ENCODE measurements around the gene CENPF.

CENPF gene

GRCh38 chr1:214623430-214623829 lies 20.4 kb downstream of the CENPF start:
- DNase-seq (ENCODE audit: low read depth) = no peak

DNA sequence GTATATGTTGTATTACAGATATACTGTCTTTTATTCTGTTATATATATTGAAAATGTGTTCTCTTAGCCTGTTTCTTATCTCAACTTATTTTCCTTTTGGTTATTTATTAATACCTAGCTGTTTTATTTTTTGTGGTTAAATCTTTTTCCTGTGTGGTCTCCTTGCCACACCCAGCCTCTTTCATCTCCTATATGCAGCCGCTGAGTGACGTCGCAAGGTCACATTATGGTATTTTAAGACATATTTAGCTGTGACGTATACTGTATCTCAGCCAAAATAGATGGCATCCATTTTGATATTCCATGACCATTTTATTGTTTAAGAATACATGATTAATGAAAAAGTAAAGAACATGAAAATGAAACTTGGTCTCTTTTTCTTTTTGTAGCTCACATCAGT lies 29.1 kb downstream of the CENPF start:
- DNase-seq (ENCODE audit: low read depth) = no peak

DNA sequence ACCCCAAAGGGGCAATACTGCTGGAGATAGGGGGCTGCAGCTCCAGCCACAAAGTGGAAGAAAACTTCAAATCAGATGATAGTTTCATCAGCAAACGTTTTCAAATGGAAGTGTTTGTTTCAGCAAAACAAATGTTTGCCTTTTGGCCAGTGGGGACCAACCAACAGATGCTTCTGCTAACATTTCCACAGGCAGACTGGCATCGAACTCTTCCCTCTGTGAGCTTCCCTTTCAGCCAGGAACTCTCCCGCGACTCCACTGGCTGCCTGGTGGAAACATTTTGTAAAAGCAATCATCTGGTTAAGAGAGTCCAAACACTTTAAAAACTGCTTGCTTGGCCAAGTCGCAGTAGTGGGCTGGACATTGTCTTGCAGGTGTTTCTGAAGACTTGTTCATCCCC lies 30.7 kb downstream of the CENPF start:
- DNase-seq (ENCODE audit: low read depth) = no peak

DNA sequence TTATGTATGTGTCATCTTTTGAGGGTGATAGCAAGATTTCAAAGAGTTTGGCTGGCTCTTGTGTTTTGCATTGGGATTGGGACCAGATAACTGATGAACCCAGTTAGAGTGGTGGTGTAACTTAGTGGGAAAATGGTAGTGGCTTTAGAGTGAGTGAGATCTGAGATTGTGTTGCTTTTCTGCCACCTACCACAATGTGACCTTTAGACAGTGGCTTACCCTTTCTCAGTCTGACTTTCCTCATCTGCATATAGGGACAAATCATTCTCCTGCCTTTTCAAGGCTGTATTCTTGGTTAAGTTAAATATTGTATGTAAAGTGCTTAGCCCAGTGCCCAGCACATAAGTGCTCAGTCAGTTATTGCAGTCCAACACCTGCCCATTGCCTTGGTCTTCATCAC lies 31.3 kb downstream of the CENPF start:
- DNase-seq (ENCODE audit: low read depth) = no peak

GRCh38 chr1:214635086-214635485 lies 32.1 kb downstream of the CENPF start:
- no peak for DNase-seq (ENCODE audit: low read depth)

DNA sequence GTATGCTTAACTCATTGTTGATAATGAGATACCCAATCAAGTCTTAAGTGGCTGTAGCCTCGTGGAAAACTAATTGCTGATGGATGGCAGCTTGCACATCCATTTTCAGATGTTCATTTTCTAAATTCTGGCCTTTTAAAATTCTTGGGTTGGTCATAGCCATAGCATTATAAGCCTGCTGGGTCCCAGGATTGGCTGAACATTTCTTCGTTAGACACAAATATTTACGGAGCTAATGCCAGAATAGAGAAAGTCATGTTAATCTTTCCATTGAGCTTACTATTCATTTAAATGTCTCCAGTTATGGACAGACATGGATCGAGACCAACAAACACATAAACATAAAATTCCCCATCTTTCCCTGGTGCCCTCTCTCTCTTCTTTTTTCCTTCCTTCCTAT lies 32.5 kb downstream of the CENPF start:
- no peak for DNase-seq (ENCODE audit: low read depth)

GRCh38 chr1:214636436-214636835 lies 33.4 kb downstream of the CENPF start:
- DNase-seq (ENCODE audit: low read depth) = no peak

GRCh38 chr1:214637125-214637524 lies 34.1 kb downstream of the CENPF start:
- DNase-seq (ENCODE audit: low read depth) = no peak

GRCh38 chr1:214637722-214638458 lies 34.9 kb downstream of the CENPF start:
- DNase-seq (ENCODE audit: low read depth) = no peak

DNA sequence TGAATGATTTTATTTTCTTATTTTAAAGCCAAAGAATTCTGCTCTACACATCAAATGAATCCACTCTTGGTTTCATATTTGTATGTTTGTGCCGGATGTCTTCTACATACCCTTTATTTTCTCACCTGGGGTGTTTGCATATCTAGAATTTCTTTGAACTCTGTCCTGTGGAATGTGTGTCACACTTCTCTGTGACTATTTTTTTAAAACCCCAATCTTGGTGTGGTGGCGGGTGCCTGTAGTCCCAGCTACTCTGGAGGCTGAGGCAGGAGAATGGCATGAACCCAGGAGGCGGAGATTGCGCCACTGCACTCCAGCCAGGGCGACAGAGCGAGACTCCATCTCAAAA lies 35.4 kb downstream of the CENPF start:
- DNase-seq (ENCODE audit: low read depth) = no peak

- no peak for DNase-seq (ENCODE audit: low read depth)
Measured at GRCh38 chr1:214638997-214639396, 36.0 kb downstream of the CENPF start.

DNA sequence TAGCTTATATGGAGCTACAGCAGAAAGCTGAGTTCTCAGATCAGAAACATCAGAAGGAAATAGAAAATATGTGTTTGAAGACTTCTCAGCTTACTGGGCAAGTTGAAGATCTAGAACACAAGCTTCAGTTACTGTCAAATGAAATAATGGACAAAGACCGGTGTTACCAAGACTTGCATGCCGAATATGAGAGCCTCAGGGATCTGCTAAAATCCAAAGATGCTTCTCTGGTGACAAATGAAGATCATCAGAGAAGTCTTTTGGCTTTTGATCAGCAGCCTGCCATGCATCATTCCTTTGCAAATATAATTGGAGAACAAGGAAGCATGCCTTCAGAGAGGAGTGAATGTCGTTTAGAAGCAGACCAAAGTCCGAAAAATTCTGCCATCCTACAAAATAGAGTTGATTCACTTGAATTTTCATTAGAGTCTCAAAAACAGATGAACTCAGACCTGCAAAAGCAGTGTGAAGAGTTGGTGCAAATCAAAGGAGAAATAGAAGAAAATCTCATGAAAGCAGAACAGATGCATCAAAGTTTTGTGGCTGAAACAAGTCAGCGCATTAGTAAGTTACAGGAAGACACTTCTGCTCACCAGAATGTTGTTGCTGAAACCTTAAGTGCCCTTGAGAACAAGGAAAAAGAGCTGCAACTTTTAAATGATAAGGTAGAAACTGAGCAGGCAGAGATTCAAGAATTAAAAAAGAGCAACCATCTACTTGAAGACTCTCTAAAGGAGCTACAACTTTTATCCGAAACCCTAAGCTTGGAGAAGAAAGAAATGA lies 37.6 kb downstream of the CENPF start:
- no peak for DNase-seq (ENCODE audit: low read depth)

DNA sequence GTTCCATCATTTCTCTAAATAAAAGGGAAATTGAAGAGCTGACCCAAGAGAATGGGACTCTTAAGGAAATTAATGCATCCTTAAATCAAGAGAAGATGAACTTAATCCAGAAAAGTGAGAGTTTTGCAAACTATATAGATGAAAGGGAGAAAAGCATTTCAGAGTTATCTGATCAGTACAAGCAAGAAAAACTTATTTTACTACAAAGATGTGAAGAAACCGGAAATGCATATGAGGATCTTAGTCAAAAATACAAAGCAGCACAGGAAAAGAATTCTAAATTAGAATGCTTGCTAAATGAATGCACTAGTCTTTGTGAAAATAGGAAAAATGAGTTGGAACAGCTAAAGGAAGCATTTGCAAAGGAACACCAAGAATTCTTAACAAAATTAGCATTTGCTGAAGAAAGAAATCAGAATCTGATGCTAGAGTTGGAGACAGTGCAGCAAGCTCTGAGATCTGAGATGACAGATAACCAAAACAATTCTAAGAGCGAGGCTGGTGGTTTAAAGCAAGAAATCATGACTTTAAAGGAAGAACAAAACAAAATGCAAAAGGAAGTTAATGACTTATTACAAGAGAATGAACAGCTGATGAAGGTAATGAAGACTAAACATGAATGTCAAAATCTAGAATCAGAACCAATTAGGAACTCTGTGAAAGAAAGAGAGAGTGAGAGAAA lies 38.4 kb downstream of the CENPF start:
- DNase-seq (ENCODE audit: low read depth) = no peak

GRCh38 chr1:214643030-214643429 lies 40.0 kb downstream of the CENPF start:
- no peak for DNase-seq (ENCODE audit: low read depth)

GRCh38 chr1:214645712-214646111 lies 42.7 kb downstream of the CENPF start:
- no peak for DNase-seq (ENCODE audit: low read depth)

DNA sequence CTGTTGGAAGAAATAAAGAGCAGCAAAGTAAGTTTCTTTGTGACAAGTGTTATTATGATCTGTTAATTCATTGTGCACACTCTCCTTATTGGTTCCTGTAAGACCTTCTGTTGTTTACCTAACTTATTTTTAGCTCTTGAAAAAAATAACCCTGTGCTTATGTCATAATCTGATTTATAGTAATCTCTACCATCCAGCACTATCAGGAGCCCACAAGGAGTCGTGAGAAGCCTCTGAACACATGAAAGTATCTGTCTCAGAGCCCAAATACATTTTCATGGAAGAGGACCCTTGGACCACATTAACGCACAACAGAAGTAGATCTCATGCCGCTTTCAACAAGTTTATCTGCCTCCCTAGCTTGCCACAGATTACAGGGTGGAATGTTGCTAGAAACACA lies 45.8 kb downstream of the CENPF start:
- no peak for DNase-seq (ENCODE audit: low read depth)

DNA sequence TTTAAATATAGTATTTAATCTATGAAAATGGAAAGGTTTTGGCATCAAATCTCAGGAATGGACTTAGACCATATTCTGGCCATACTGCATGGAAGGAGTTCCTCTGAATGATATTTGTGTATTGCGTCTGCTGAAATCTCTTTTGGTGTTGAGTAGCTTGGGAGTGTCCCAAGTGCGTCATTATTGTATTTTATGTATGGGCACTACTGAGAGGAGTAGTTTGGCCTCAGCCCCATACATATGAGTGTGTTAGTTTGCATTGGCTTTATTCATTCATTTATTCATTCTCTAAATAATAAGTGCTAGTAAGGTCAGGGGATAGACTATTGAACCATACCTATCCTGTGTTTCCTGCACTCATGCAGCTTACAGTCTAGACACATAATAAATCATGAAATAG lies 46.6 kb downstream of the CENPF start:
- no peak for DNase-seq (ENCODE audit: low read depth)

DNA sequence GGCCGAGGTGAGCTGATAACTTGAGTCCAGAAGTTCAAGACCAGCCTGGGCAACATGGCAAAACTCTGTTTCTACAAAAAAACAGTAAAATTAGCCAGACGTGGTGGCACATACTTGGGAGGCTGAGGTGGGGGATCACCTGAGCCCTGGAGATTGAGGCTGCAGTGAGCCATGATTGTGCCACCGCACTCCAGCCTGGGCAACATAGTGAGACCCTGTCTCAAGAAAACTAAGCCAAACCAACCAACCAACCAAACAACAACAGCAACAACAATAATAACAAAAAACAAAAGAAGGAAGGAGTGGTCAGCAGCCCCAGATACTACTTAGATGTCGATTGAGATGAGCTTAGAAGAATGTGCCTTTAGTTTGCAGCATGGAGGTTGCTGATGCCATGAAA lies 47.7 kb downstream of the CENPF start:
- DNase-seq (ENCODE audit: low read depth) = no peak

- DNase-seq (ENCODE audit: low read depth) = no peak
Measured at GRCh38 chr1:214657299-214657698, 54.3 kb downstream of the CENPF start.

DNA sequence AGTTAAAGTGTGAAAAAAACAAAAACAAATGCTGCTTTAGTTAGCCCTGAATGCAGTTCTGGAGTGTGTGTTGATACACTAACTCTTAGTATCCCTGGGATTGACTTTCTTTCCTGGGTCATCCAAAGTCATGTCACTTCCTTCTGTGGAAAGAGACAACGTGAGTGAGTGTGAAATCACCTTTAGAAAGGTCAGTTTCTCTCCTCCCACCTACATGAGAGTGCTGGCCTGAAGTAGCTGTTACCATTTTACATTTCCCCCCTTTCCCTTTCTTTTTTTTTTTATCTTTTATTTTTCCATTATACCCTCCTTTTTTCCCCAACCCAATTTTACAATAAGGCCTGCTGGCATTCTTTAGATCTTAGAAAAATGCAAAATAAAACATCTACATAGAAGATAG lies 55.2 kb downstream of the CENPF start:
- no peak for DNase-seq (ENCODE audit: low read depth)

- DNase-seq (ENCODE audit: low read depth) = no peak
Measured at GRCh38 chr1:214658785-214659184, 55.8 kb downstream of the CENPF start.

GRCh38 chr1:214660190-214660589 lies 57.2 kb downstream of the CENPF start:
- no peak for DNase-seq (ENCODE audit: low read depth)

- DNase-seq (ENCODE audit: low read depth) = no peak
Measured at GRCh38 chr1:214660900-214661299, 57.9 kb downstream of the CENPF start.
